DMS79 treated with DMSO at 0.1 percent for 48 hours (cell line): ENCODE measurements around the gene PPFIBP1.
"Not testable (repeated sequence)": the region's sequence is repeated elsewhere in the genome, so short reads cannot be mapped to it uniquely, and the experiment has no call there.

Source experiments
- DNase-seq: peaks from one replicate; lab custom pipeline; 2025; lab: John Stamatoyannopoulos, UW

PPFIBP1 gene

DNA sequence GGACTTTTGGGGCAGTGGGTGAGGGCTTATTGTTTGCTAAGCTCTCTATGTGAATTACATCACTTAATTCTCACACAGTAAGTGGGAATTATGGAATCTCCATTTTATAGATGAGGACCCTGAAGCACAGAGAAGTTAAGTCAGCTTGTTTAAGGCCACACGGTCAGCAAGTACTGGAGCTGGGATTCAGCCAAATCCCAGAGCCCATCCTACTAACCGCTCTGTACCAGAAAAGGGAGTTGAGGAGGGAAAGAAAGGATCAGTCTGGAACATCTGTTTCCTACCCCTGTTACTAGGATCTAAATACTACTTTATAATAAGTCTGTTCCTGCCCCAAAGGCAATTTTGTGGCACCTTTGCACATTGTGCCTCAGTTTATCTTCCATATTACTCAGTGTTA, 42.6 kb downstream of the PPFIBP1 start:
- DNase-seq: no peak

- DNase-seq: no peak
Measured at GRCh38 chr12:27571463-27571862, 47.5 kb downstream of the PPFIBP1 start.

- DNase-seq: no peak
Measured at GRCh38 chr12:27572486-27573255, 48.7 kb downstream of the PPFIBP1 start.

GRCh38 chr12:27573972-27574371, 50.0 kb downstream of the PPFIBP1 start:
- no peak for DNase-seq

- DNase-seq: no peak
Measured at GRCh38 chr12:27575090-27575761, 51.2 kb downstream of the PPFIBP1 start.

GRCh38 chr12:27575762-27576118, 51.7 kb downstream of the PPFIBP1 start:
- DNase-seq: no peak

- no peak for DNase-seq
Measured at GRCh38 chr12:27576667-27577347, 52.8 kb downstream of the PPFIBP1 start.

GRCh38 chr12:27577688-27578087, 53.7 kb downstream of the PPFIBP1 start:
- DNase-seq: no peak

DNA sequence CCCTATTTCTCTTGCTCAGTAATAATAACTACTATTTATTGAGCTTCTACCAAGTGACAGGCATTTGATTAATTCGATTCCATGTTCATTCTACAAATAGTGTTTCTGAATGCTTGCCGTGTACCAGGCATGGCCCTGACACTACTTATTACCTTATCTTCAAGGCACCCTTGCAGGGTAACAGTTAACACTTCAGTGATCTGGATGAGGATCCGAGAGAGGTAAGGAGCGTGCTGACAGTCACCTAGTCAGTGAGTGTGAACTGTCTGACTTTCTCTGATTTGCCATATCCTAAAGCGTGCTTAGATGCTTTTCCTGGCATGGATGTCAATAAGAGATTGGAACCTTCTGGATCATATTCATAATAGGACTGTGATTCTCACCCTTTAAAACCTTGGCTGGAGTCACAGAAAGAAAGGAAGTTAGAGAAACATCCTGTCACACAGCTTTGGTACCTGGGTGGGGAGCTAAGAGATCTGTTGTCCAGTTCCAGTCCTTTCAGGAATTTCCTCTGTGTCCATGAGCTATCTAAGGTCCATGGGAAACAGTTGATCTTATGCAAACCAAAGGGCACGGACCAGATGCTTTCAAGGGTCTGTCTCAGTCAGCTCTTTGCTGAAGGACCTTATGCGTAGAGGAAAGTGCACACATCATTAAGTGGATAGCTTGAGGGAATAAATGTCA, 54.8 kb downstream of the PPFIBP1 start:
- DNase-seq: no peak

- DNase-seq: no peak
Measured at GRCh38 chr12:27580561-27581330, 56.7 kb downstream of the PPFIBP1 start.

- not testable (repeated sequence) for DNase-seq
Measured at GRCh38 chr12:27581331-27581671, 57.3 kb downstream of the PPFIBP1 start.

GRCh38 chr12:27581833-27582232, 57.8 kb downstream of the PPFIBP1 start:
- not testable (repeated sequence) for DNase-seq

DNA sequence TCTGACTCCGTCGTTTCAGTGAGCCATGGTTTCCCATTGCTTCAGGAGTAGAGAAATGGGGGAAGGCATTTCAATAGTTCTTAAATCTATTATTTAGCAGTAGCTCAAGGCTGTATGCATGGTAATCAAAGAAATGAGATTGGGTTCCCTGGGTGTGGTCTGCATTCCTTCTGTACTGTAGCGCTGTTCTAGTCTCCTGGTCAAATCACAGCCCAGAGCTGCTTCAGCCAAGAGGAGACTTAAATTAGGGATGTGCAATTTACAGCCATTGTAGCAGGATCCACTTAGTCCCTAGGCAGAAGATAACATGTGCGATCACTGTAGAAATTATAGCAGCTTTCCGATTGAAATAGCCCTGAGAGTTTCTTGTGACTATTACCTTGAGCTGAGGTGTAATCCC, 58.4 kb downstream of the PPFIBP1 start:
- DNase-seq: not testable (repeated sequence)

- no peak for DNase-seq
Measured at GRCh38 chr12:27583057-27583797, 59.2 kb downstream of the PPFIBP1 start.

- no peak for DNase-seq
Measured at GRCh38 chr12:27583981-27584380, 60.0 kb downstream of the PPFIBP1 start.

GRCh38 chr12:27585739-27586265, 61.8 kb downstream of the PPFIBP1 start:
- DNase-seq: no peak

DNA sequence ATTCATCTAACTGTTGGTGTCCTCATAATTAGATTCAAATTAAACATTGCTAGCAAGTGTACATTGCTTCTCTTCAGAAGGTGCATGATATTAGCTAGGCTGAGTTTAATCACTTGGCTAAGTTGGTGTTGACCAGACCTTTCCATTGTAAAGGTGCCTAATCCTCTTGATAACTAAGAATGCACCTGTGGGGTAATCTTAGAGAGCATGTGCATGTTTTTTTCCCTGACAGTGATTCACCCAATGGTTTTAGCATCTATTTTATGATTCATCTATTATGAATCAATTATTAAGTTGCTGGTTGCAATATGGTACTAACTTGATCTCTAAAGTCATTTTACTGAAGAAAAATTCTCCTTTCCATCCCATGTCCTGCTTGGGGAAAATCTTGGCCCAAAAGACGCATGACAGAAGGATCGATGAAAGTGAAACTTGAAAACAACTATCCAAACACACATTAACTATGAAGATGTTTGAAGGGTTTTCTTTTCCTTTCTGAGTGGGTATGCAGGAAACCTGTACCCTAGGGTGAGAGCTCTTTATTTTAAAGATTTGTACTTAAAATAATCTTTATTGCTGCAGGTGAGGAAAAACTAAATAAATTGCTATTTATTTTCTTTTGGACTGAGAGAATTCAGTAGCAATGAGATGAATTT, 64.2 kb downstream of the PPFIBP1 start:
- not testable (repeated sequence) for DNase-seq

- DNase-seq: no peak
Measured at GRCh38 chr12:27588776-27589175, 64.8 kb downstream of the PPFIBP1 start.

- no peak for DNase-seq
Measured at GRCh38 chr12:27589419-27589818, 65.4 kb downstream of the PPFIBP1 start.

DNA sequence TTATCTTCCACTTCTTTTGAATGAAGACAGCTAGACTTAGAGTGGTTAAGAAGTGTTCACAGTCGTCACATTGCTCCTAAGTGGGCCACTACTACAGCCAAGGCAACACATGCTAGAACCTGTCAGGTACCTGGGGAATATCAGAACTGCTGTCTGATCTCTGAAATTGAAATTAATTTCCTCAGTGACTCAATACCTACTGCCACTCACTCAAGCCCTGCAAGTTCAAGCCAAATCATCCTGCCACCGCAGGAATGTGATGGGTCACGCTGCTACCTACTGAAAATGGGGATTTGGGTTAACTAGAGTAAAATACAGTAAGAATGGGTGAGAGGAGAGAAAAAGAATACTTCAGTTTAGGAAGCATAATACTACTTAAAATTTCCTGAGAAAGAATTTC, 67.7 kb downstream of the PPFIBP1 start:
- not testable (repeated sequence) for DNase-seq
